HEK293 (cell line): ENCODE data around the gene RANBP1.
A peak's percentile ranks its signal among the peaks of the same experiment; 100 is the strongest.

Experiments used
- CTCF ChIA-PET: fragments of 350-600 bp; formaldehyde crosslinking; extraction: SDS; loops from one replicate; lab custom pipeline; 2021; ENCODE audit warnings: antibody characterized with exemption; lab: Yijun Ruan, JAX
- POLR2A ChIA-PET: fragments of 300-600 bp; formaldehyde crosslinking; extraction: SDS; loops from one replicate; lab custom pipeline; 2020; ENCODE audit warnings: antibody characterized with exemption, inconsistent platforms; lab: Yijun Ruan, JAX
- H3K27ac ChIP-seq: fragments of 200-500 bp; sonication (Bioruptor generic); 2 replicates; pipeline ENCODE4 v1.5.1; 2014; ENCODE audit warnings: low read depth, low read length, control low read depth, inconsistent platforms; ENCODE audit errors: extremely low read depth
- H3K36me3 ChIP-seq, 2 experiments: fragments of 200-500 bp in 1 of 2; sonication (Bioruptor generic) in 1 of 2; 1 replicate in 1 of 2; 2 replicates in 1 of 2; pipeline ENCODE4 v1.5.1; 2014 to 2017; ENCODE audit warnings: inconsistent platforms in 2 of 2, low read length in 2 of 2; ENCODE audit not compliant: control insufficient read depth in 2 of 2, insufficient read depth in 1 of 2
- H3K4me1 ChIP-seq: fragments of 200-500 bp; sonication (Bioruptor generic); 2 replicates; pipeline ENCODE4 v1.5.1; 2014; ENCODE audit warnings: mild to moderate bottlenecking, low read length, inconsistent platforms; ENCODE audit not compliant: control insufficient read depth, insufficient read depth
- H3K4me3 ChIP-seq: 2 replicates; pipeline ENCODE4 v1.5.1; 2011; ENCODE audit warnings: low read depth, mild to moderate bottlenecking, control low read depth, low read length, moderate library complexity
- H3K9me3 ChIP-seq: fragments of 200-500 bp; sonication (Bioruptor generic); 2 replicates; pipeline ENCODE4 v1.5.1; 2014; ENCODE audit warnings: low read depth, low read length, inconsistent platforms; ENCODE audit not compliant: control insufficient read depth, insufficient read depth
- IKZF3 ChIP-seq: fragments of 450-650 bp; IDR thresholded peaks from 2 replicates; pipeline ENCODE4 v1.5.0; 2018; ENCODE audit warnings: missing biosample characterization, mild to moderate bottlenecking, missing genetic modification characterization, moderate library complexity
- SCRT1 ChIP-seq: fragments of 450-650 bp; formaldehyde crosslinking; IDR thresholded peaks from 2 replicates; pipeline ENCODE4 v1.5.1; 2016; ENCODE audit warnings: missing biosample characterization, missing genetic modification characterization, borderline replicate concordance
- ZBTB17 ChIP-seq: fragments of 450-650 bp; formaldehyde crosslinking; IDR thresholded peaks from 2 replicates; pipeline ENCODE4 v1.5.1; 2016; ENCODE audit warnings: missing biosample characterization, missing genetic modification characterization
- ZIC2 ChIP-seq: fragments of 450-650 bp; formaldehyde crosslinking; IDR thresholded peaks from 2 replicates; pipeline ENCODE4 v1.5.1; 2016; ENCODE audit warnings: missing biosample characterization, missing genetic modification characterization
- ZNF10 ChIP-seq: fragments of 450-650 bp; formaldehyde crosslinking; IDR thresholded peaks from 2 replicates; pipeline ENCODE4 v1.5.1; 2017; ENCODE audit warnings: missing biosample characterization, missing genetic modification characterization
- ZNF132 ChIP-seq: fragments of 450-650 bp; formaldehyde crosslinking; IDR thresholded peaks from 2 replicates; pipeline ENCODE4 v1.5.1; 2017; ENCODE audit warnings: missing biosample characterization, missing genetic modification characterization, borderline replicate concordance
- ZNF140 ChIP-seq: fragments of 450-650 bp; formaldehyde crosslinking; IDR thresholded peaks from 2 replicates; pipeline ENCODE4 v1.5.1; 2016; ENCODE audit warnings: missing biosample characterization, missing genetic modification characterization
- ZNF324 ChIP-seq: fragments of 450-650 bp; formaldehyde crosslinking; IDR thresholded peaks from 2 replicates; pipeline ENCODE4 v1.5.1; 2016; ENCODE audit warnings: missing biosample characterization, missing genetic modification characterization
- ZNF416 ChIP-seq: fragments of 450-650 bp; formaldehyde crosslinking; IDR thresholded peaks from 2 replicates; pipeline ENCODE4 v1.5.1; 2016; ENCODE audit warnings: missing biosample characterization, missing genetic modification characterization
- ZNF501 ChIP-seq: fragments of 450-650 bp; formaldehyde crosslinking; IDR thresholded peaks from 2 replicates; pipeline ENCODE4 v1.5.1; 2016; ENCODE audit warnings: missing biosample characterization, missing genetic modification characterization
- ZNF555 ChIP-seq: fragments of 450-650 bp; formaldehyde crosslinking; conservative IDR thresholded peaks from 2 replicates; pipeline ENCODE4 v1.5.1; 2017; ENCODE audit warnings: missing biosample characterization, mild to moderate bottlenecking, missing genetic modification characterization, inconsistent platforms
- ZNF843 ChIP-seq: fragments of 450-650 bp; formaldehyde crosslinking; IDR thresholded peaks from 2 replicates; pipeline ENCODE4 v1.5.1; 2016; ENCODE audit warnings: missing biosample characterization, missing genetic modification characterization
- TF ChIP-seq, protein P1 (sequence below): fragments of 450-650 bp; formaldehyde crosslinking; IDR thresholded peaks from 2 replicates; pipeline ENCODE4 v1.5.1; 2017; ENCODE audit warnings: missing biosample characterization, missing genetic modification characterization
- TF ChIP-seq, protein P2 (sequence below): fragments of 450-650 bp; formaldehyde crosslinking; IDR thresholded peaks from 2 replicates; pipeline ENCODE4 v1.5.1; 2016; ENCODE audit warnings: missing biosample characterization, missing genetic modification characterization
- TF ChIP-seq, protein P3 (sequence below): fragments of 450-650 bp; formaldehyde crosslinking; IDR thresholded peaks from 2 replicates; pipeline ENCODE4 v1.5.1; 2016; ENCODE audit warnings: missing biosample characterization, missing genetic modification characterization

Gene RANBP1

DNA sequence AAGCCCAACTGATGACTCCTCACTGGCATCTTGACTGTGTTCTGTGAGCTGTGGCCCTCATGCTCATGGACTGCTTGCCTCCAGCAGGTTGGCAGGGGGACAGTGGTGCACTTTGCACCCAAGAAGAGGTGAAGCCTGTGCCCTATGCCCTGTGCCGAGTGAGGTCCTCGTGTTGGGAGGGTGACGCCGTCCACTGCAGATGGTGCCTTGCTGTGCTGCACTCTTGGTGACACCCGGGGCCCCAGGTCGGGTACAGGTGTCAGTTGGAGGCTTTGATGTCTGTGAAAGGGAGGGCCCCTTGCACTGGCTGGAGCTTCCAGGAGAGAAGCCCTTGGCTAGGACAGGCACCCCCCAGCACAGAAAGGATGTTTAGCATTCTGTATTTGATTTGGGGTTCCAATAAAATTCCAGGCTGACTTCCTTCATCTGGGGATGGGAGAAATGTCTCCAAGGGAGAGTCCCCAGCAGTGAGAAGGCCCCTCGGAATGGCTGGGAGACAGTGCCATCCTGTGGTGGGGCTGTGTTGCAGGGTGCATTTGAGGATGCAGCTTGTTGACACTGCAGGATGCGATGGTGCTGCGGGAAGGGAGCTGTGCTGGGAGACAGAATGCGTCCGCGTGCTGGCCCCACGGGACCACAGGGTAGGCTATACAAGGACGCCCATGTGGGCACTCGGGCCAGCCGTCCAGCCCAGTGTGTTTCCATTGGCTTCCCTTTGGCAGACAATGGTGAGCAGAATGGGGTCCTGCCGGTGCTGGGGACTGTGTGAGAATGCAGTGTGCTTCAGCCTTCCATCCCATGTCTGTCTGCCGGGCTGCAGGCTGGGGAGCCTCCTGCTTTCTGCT lies 13.2 kb downstream of the RANBP1 start (continued):
- TF ChIP-seq IKZF3 (tag by site-specific recombination): peak; percentile 96
- no peak for TF ChIP-seq ZNF501 (tag by site-specific recombination)
- TF ChIP-seq ZNF416 (tag by site-specific recombination): no peak
- TF ChIP-seq SCRT1: 0 out of 2 replicates have a peak, but pooled peaks have one; percentile 21
- TF ChIP-seq ZNF140 (tag by site-specific recombination): no peak
- peak; percentile 51; the same call in 1 of the 2 replicates for TF ChIP-seq ZNF10

DNA sequence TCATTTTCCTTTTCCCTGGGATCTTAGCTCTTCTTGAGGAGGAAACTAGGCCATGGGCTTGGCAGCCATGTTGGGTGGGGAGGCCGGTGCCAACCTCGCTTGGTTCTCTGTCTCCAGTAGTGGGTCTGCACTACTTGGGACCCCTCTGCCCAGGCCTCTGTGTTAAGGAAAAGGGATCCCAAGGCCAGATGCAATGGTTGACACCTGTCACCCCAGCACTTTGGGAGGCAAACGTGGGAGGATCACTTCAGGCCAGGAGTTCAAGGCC lies 13.8 kb downstream of the RANBP1 start:
- peaks cover 0 to 48% of the 10 kb centered on the region in 2 experiments; a peak in 1 of 3 replicates for H3K36me3 ChIP-seq
- ChIA-PET CTCF (interaction anchor here (0.6 to 1.8 kb wide), 5 partner anchors 10 to 156 kb away, joined by 3 to 7 read pairs (median 4); partner anchors contain the start of gene TRMT2A), POLR2A (interaction anchor here (4.9 kb wide), 1 partner anchor 11 kb away, joined by 62 read pairs; the partner anchor contains the start of genes RANBP1 and TRMT2A)
- TF ChIP-seq, protein P1, sequence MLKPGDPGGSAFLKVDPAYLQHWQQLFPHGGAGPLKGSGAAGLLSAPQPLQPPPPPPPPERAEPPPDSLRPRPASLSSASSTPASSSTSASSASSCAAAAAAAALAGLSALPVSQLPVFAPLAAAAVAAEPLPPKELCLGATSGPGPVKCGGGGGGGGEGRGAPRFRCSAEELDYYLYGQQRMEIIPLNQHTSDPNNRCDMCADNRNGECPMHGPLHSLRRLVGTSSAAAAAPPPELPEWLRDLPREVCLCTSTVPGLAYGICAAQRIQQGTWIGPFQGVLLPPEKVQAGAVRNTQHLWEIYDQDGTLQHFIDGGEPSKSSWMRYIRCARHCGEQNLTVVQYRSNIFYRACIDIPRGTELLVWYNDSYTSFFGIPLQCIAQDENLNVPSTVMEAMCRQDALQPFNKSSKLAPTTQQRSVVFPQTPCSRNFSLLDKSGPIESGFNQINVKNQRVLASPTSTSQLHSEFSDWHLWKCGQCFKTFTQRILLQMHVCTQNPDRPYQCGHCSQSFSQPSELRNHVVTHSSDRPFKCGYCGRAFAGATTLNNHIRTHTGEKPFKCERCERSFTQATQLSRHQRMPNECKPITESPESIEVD (tag by site-specific recombination): no peak
- TF ChIP-seq ZNF324: no peak
- TF ChIP-seq ZNF843 (tag by site-specific recombination): no peak
- H3K27ac ChIP-seq: no peak overlapping the region
- no peaks in the 10 kb centered on the region for H3K9me3 ChIP-seq
- H3K4me1 ChIP-seq: peaks cover 3% of the 10 kb centered on the region; the same call in 1 of the 2 replicates
- H3K4me3 ChIP-seq: no peak overlapping the region

DNA sequence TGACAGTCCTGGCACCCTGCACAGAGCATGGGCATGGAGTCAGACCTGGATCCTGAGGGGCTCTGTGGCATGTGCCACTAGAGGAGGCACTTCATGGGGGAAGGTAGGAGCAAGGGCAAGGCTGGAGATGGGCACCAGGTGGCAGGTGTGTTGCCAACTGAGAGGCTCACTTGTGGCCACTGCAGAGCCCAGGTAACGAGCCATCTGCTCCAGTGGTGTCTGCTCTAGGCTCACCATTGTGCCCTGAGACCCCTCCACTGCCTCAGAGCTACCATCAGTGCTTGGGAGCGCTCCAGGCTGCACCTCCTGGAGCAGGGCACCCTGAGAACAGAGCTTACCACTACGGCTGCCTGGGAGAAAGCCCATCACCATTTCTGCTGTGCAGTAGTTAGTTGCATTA lies 14.4 kb downstream of the RANBP1 start:
- H3K27ac ChIP-seq: peak overlapping the region; percentile 14; the same call in 1 of the 2 replicates
- CTCF ChIA-PET: interaction anchor here (0.6 to 1.8 kb wide), 5 partner anchors 11 to 183 kb away, joined by 3 to 7 read pairs (median 4); partner anchors contain the start of gene TRMT2A

More for the DNA sequence above, 14.4 kb downstream of the RANBP1 start:
- Histone ChIP-seq H3K9me3 (no peaks in the 10 kb centered on the region), H3K36me3 (peaks cover 0 to 42% of the 10 kb centered on the region in 2 experiments; a peak in 1 of 3 replicates), H3K4me1 (peaks cover 4% of the 10 kb centered on the region; the same call in 1 of the 2 replicates), H3K4me3 (no peak overlapping the region)
- POLR2A ChIA-PET: interaction anchor here (1.0 to 4.9 kb wide), 2 partner anchors 11 to 17 kb away, joined by 3 to 62 read pairs; partner anchors contain the start of genes RANBP1 and TRMT2A
- TF ChIP-seq ZNF132 (tag by site-specific recombination): no peak
- TF ChIP-seq, protein P2, sequence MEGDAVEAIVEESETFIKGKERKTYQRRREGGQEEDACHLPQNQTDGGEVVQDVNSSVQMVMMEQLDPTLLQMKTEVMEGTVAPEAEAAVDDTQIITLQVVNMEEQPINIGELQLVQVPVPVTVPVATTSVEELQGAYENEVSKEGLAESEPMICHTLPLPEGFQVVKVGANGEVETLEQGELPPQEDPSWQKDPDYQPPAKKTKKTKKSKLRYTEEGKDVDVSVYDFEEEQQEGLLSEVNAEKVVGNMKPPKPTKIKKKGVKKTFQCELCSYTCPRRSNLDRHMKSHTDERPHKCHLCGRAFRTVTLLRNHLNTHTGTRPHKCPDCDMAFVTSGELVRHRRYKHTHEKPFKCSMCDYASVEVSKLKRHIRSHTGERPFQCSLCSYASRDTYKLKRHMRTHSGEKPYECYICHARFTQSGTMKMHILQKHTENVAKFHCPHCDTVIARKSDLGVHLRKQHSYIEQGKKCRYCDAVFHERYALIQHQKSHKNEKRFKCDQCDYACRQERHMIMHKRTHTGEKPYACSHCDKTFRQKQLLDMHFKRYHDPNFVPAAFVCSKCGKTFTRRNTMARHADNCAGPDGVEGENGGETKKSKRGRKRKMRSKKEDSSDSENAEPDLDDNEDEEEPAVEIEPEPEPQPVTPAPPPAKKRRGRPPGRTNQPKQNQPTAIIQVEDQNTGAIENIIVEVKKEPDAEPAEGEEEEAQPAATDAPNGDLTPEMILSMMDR (tag by site-specific recombination): peak; percentile 80
- no peak for TF ChIP-seq ZIC2 (tag by site-specific recombination)
- no peak for TF ChIP-seq ZNF555 (tag by site-specific recombination)
- TF ChIP-seq ZNF416 (tag by site-specific recombination): no peak
- peak; percentile 83 for TF ChIP-seq ZBTB17 (tag by site-specific recombination)
- TF ChIP-seq, protein P3, sequence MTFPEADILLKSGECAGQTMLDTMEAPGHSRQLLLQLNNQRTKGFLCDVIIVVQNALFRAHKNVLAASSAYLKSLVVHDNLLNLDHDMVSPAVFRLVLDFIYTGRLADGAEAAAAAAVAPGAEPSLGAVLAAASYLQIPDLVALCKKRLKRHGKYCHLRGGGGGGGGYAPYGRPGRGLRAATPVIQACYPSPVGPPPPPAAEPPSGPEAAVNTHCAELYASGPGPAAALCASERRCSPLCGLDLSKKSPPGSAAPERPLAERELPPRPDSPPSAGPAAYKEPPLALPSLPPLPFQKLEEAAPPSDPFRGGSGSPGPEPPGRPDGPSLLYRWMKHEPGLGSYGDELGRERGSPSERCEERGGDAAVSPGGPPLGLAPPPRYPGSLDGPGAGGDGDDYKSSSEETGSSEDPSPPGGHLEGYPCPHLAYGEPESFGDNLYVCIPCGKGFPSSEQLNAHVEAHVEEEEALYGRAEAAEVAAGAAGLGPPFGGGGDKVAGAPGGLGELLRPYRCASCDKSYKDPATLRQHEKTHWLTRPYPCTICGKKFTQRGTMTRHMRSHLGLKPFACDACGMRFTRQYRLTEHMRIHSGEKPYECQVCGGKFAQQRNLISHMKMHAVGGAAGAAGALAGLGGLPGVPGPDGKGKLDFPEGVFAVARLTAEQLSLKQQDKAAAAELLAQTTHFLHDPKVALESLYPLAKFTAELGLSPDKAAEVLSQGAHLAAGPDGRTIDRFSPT (tag by site-specific recombination): peak; percentile 53; the same call in 1 of the 2 replicates
